ENCODE measurements around the gene TBC1D9.

DNA sequence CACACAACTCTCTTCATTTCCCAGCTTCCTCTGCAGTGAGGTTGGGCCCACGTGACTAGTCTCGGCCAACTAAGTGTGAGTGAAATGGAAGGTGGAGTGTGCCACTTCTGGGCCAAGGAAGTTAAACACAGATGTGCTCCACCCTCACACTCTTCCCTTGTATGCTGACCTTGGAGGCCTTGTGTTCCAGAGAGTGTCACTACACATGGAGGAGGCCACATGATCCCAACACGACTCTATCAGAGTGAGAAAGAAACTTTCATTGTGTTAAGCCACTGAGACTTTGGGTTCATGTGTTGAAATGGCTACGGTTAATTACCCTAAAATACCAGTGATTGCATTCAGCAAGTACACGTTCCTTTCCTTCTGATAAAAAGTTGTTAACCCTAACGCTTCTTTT, 55.1 kb downstream of the TBC1D9 start:
- TF ChIP-seq CTCF (IDR thresholded peaks at IDR 0.05) = no peak
- no peak for TF ChIP-seq POLR2A (IDR thresholded peaks at IDR 0.05)
